Activated CD4-positive, alpha-beta T cell treated with anti-CD3 and anti-CD28 coated beads for 4 hours (primary cell): ENCODE data around the gene WDR87.
"Not testable (repeated sequence)": the region's sequence is repeated elsewhere in the genome, so short reads cannot be mapped to it uniquely, and the experiment has no call there.

ENCODE experiments used
- DNase-seq, 2 donors: peaks; one replicate each; pipeline ENCODE4 v3.0.0-alpha.2; 2020

WDR87 gene

GRCh38 chr19:37874784-37875183, 31.6 kb downstream of the WDR87 start:
- no peak for DNase-seq

DNA sequence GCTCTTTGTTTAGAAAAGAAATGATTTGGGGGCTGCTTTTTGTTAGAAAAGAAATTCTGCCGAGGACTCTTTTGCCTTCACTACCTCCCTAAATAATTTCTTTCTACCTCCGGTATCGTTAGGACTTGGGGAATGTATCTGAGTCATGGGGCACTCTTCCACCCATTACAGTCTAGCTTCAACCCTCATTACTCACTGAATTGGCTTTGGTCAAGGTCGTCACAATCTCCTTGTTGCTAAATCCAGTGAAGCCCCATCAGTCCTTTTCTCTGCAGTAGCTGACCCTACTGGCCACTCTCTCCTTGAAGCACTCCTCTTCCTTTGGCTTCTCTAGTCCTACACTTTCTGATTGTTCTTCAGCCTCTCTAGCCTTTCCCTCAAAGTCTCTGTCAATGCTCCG, 34.0 kb downstream of the WDR87 start:
- DNase-seq: no peak

- DNase-seq: no peak
Measured at GRCh38 chr19:37869766-37870340, 36.5 kb downstream of the WDR87 start.

GRCh38 chr19:37867831-37868230, 38.6 kb downstream of the WDR87 start:
- no peak for DNase-seq

DNA sequence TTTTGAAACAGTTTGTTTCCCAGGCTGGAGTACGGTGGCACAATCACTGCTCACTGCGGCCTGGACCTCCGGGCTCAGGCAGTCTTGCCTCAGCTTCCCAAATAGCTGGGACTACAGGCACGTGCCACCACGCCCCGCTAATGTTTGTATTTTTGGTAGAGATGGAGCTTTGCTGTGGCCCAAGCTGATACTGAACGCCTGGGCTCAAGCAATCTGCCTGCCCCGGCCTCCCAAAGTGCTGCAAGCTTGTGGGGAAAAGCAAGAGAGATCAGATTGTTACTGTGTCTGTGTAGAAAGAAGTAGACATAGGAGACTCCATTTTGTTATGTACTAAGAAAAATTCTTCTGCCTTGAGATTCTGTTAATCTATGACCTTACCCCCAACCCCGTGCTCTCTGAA, 40.5 kb downstream of the WDR87 start:
- not testable (repeated sequence) for DNase-seq

GRCh38 chr19:37864501-37864900, 41.9 kb downstream of the WDR87 start:
- DNase-seq: no peak

GRCh38 chr19:37855098-37855497, 51.3 kb downstream of the WDR87 start:
- no peak for DNase-seq

- no peak for DNase-seq
Measured at GRCh38 chr19:37845932-37846331, 60.5 kb downstream of the WDR87 start.
